Measurements from ENCODE around the gene SV2C. TPM values are rescaled to one million over a fixed set of nuclear protein-coding genes. Genes with fewer than 3 reads are reported as not detected.
"Not testable (repeated sequence)": the region's sequence is repeated elsewhere in the genome, so short reads cannot be mapped to it uniquely, and the experiment has no call there.

The SV2C gene
- total and polyA plus RNA-seq, 2 donors from 2014 or later: 0.13 TPM; not detected in 1

DNA sequence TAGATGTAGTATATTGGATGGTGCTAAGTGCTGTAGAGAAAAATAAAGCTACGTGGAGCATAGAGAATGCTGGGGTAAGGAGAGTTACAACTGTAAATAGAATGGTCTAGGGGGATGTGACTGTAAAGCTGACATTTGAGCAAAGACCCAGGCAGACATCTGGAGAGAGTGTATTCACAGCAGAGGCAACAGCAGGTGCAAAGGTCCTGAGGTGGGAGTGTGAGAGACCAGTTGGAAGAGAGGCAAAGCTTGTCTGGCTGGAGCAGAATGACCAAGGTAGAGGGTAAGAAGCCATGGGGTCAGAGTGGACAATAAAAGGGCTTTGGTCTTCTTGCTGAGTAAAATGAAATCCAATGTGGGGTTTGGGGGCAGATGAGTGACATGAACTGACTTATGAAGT is 227.0 kb downstream of the SV2C start:
- FAIRE-seq: no peak
- no peaks in the 10 kb centered on the region for H3K9me3 ChIP-seq (ENCODE audit: control insufficient read depth in 2 of 3, insufficient read depth in 1 of 3, low read length in 3 of 3)
- H3K27me3 ChIP-seq (ENCODE audit: control insufficient read depth, insufficient read depth, low read length): no peaks in the 10 kb centered on the region
- DNase-seq: no peak
- no peak overlapping the region for H3K27ac ChIP-seq (ENCODE audit: low read depth in 2 of 2, low read length in 2 of 2)
- H3K36me3 ChIP-seq (ENCODE audit: control insufficient read depth in 2 of 3, insufficient read depth in 3 of 3, low read length in 3 of 3): no peaks in the 10 kb centered on the region
- TF ChIP-seq, protein P1, sequence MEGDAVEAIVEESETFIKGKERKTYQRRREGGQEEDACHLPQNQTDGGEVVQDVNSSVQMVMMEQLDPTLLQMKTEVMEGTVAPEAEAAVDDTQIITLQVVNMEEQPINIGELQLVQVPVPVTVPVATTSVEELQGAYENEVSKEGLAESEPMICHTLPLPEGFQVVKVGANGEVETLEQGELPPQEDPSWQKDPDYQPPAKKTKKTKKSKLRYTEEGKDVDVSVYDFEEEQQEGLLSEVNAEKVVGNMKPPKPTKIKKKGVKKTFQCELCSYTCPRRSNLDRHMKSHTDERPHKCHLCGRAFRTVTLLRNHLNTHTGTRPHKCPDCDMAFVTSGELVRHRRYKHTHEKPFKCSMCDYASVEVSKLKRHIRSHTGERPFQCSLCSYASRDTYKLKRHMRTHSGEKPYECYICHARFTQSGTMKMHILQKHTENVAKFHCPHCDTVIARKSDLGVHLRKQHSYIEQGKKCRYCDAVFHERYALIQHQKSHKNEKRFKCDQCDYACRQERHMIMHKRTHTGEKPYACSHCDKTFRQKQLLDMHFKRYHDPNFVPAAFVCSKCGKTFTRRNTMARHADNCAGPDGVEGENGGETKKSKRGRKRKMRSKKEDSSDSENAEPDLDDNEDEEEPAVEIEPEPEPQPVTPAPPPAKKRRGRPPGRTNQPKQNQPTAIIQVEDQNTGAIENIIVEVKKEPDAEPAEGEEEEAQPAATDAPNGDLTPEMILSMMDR (IDR thresholded peaks at IDR 0.05; ENCODE audit: borderline replicate concordance, extremely low read depth, insufficient read depth): no peak
- intact Hi-C loops (cut with DNase I): no loop called here
- H3K4me1 ChIP-seq (ENCODE audit: control insufficient read depth in 2 of 3, insufficient read depth in 2 of 3, low read depth in 1 of 3, low read length in 3 of 3): no peaks in the 10 kb centered on the region
- no peak overlapping the region for H3K9ac ChIP-seq (ENCODE audit: low read length in 3 of 3)
- H3K4me3 ChIP-seq (ENCODE audit: low read length in 3 of 3): no peak overlapping the region

- Histone ChIP-seq H3K27ac (ENCODE audit: low read depth in 2 of 2, low read length in 2 of 2) (no peak overlapping the region), H3K9me3 (ENCODE audit: control insufficient read depth in 2 of 3, insufficient read depth in 1 of 3, low read length in 3 of 3) (no peaks in the 10 kb centered on the region), H3K4me1 (ENCODE audit: control insufficient read depth in 2 of 3, insufficient read depth in 2 of 3, low read depth in 1 of 3, low read length in 3 of 3) (no peaks in the 10 kb centered on the region), H3K27me3 (ENCODE audit: control insufficient read depth, insufficient read depth, low read length) (no peaks in the 10 kb centered on the region), H3K36me3 (ENCODE audit: control insufficient read depth in 2 of 3, insufficient read depth in 3 of 3, low read length in 3 of 3) (no peaks in the 10 kb centered on the region), H3K9ac (ENCODE audit: low read length in 3 of 3) (no peak overlapping the region), H3K4me3 (ENCODE audit: low read length in 3 of 3) (no peak overlapping the region)
- TF ChIP-seq, protein P1 (IDR thresholded peaks at IDR 0.05; ENCODE audit: borderline replicate concordance, extremely low read depth, insufficient read depth): no peak
- FAIRE-seq: no peak
- intact Hi-C loops (cut with DNase I): no loop called here
- DNase-seq: no peak
Observed at GRCh38 chr5:76312783-76313182, 229.6 kb downstream of the SV2C start.

DNA sequence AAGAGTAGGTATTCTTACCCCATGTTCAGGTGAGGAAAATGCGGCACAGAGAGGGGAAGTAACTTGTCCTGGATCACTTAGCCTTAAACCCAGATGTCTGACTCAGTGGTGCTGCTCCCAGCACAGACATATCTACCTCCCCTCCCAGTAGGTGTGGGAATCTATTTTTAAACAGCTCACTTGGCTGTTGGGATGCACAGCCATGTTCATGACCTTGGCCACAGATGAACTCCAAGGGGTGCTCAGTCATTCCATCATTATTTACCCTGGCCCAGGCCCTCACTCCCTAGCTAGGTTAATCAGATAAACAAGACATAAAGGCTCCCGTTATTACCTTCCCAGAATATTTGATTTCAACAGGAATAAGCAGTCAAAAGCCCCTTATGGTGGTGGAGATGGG is 231.5 kb downstream of the SV2C start:
- TF ChIP-seq, protein P1 (IDR thresholded peaks at IDR 0.05; ENCODE audit: borderline replicate concordance, extremely low read depth, insufficient read depth): no peak
- Histone ChIP-seq H3K9ac (ENCODE audit: low read length in 3 of 3) (no peak overlapping the region), H3K4me3 (ENCODE audit: low read length in 3 of 3) (no peak overlapping the region), H3K4me1 (ENCODE audit: control insufficient read depth in 2 of 3, insufficient read depth in 2 of 3, low read depth in 1 of 3, low read length in 3 of 3) (no peaks in the 10 kb centered on the region), H3K9me3 (ENCODE audit: control insufficient read depth in 2 of 3, insufficient read depth in 1 of 3, low read length in 3 of 3) (no peaks in the 10 kb centered on the region), H3K36me3 (ENCODE audit: control insufficient read depth in 2 of 3, insufficient read depth in 3 of 3, low read length in 3 of 3) (no peaks in the 10 kb centered on the region), H3K27ac (ENCODE audit: low read depth in 2 of 2, low read length in 2 of 2) (no peak overlapping the region), H3K27me3 (ENCODE audit: control insufficient read depth, insufficient read depth, low read length) (no peaks in the 10 kb centered on the region)
- DNase-seq: no peak
- intact Hi-C loops (cut with DNase I): no loop called here
- FAIRE-seq: no peak

DNA sequence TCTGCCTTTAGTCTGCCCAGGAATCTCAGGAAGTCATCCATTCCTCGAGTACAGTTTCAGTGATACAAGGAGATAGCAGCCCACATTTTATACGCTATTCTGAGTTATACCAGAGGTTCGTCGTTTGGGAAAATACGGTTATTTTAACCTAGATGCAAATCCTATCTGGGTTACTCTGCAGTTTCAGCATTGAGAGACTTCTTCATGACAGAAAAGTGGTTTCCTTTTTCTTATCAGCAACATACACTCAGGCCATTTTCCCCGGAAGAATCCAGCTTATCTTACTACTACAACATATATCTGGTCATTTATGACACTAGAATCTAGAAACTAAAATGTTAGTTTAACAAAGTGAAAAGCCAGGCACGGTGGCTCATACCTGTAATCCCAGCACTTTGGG is 236.5 kb downstream of the SV2C start:
- no peaks in the 10 kb centered on the region for H3K36me3 ChIP-seq (ENCODE audit: control insufficient read depth in 2 of 3, insufficient read depth in 3 of 3, low read length in 3 of 3)
- H3K9me3 ChIP-seq (ENCODE audit: control insufficient read depth in 2 of 3, insufficient read depth in 1 of 3, low read length in 3 of 3): no peaks in the 10 kb centered on the region
- H3K27ac ChIP-seq (ENCODE audit: low read depth in 2 of 2, low read length in 2 of 2): no peak overlapping the region
- DNase-seq (no peak), FAIRE-seq (no peak)
- no peaks in the 10 kb centered on the region for H3K27me3 ChIP-seq (ENCODE audit: control insufficient read depth, insufficient read depth, low read length)
- no peak overlapping the region for H3K9ac ChIP-seq (ENCODE audit: low read length in 3 of 3)
- no peak overlapping the region for H3K4me3 ChIP-seq (ENCODE audit: low read length in 3 of 3)
- TF ChIP-seq, protein P1 (IDR thresholded peaks at IDR 0.05; ENCODE audit: borderline replicate concordance, extremely low read depth, insufficient read depth): no peak
- intact Hi-C loops (cut with DNase I): no loop called here
- H3K4me1 ChIP-seq (ENCODE audit: control insufficient read depth in 2 of 3, insufficient read depth in 2 of 3, low read depth in 1 of 3, low read length in 3 of 3): no peaks in the 10 kb centered on the region

- H3K4me3 ChIP-seq (ENCODE audit: low read length in 3 of 3); H3K27ac ChIP-seq (ENCODE audit: low read depth in 2 of 2, low read length in 2 of 2); DNase-seq; H3K36me3 ChIP-seq (ENCODE audit: control insufficient read depth in 2 of 3, insufficient read depth in 3 of 3, low read length in 3 of 3); H3K9ac ChIP-seq (ENCODE audit: low read length in 3 of 3); intact Hi-C loops (cut with DNase I); FAIRE-seq; H3K27me3 ChIP-seq (ENCODE audit: control insufficient read depth, insufficient read depth, low read length); H3K9me3 ChIP-seq (ENCODE audit: control insufficient read depth in 2 of 3, insufficient read depth in 1 of 3, low read length in 3 of 3); H3K4me1 ChIP-seq (ENCODE audit: control insufficient read depth in 2 of 3, insufficient read depth in 2 of 3, low read depth in 1 of 3, low read length in 3 of 3): not testable (repeated sequence)
Observed at GRCh38 chr5:76323494-76323893, 240.3 kb downstream of the SV2C start.

All from kidney (tissue), 14 donors.